Measurements from ENCODE around the gene CASP5.
"Not testable (repeated sequence)": the region's sequence is repeated elsewhere in the genome, so short reads cannot be mapped to it uniquely, and the experiment has no call there.

Gene CASP5

DNA sequence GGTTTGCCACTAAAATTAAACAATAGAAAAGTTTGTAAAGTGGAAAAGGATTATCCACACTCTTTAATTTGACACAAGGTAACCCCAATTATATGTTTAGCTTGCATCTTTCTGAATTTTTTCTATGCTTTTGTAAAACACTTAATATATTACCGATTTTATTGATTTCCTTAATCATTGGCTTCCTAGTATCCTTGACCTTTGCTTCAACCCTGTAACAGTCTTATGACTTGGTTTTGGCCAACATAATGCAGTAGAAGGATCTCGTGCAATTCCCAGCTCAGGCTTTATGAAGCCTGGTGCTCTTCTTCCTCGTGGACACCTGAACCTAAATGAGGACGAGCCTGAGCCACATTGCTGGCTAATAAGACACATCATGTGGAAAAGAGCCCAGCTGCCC, 31.0 kb downstream of the CASP5 start:
- intact Hi-C loops (cut with DNase I; ENCODE audit: low total_unique reads) = no loop called here

DNA sequence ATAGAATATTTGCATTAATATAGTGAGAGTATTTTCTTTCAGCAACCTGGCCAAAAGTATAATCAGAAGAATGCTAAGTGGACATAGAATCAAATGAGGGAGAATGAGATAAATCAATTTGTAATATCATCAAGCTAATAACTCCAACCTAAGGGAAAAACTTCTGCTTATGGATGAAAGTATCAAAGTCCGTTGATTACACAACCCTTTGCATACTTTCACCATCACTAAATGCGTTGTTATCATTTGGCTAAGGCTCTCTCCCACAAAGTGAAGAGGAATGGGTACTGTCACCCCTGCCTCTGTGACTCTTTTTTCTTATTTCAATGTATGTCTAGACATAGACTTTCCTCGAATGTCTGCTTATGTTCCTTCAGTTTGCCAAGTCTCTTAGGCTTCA, 38.2 kb downstream of the CASP5 start:
- H3K36me3 ChIP-seq = no peaks in the 10 kb centered on the region
- intact Hi-C loops (cut with DNase I; ENCODE audit: low total_unique reads) = no loop called here
- H3K4me1 ChIP-seq = no peaks in the 10 kb centered on the region
- no peak for TF ChIP-seq CTCF (IDR thresholded peaks at IDR 0.05)
- no peaks in the 10 kb centered on the region for H3K27me3 ChIP-seq
- no peak for DNase-seq
- no peak overlapping the region for H3K4me3 ChIP-seq
- peaks cover 0 to 10% (median 9%) of the 10 kb centered on the region in 3 donors for H3K9me3 ChIP-seq
- no peak overlapping the region for H3K27ac ChIP-seq

More for the DNA sequence above, 31.0 kb downstream of the CASP5 start:
- no peak overlapping the region for H3K4me3 ChIP-seq
- H3K36me3 ChIP-seq = no peaks in the 10 kb centered on the region
- H3K27ac ChIP-seq = no peak overlapping the region
- no peaks in the 10 kb centered on the region for H3K4me1 ChIP-seq
- peaks cover 0 to 10% (median 6%) of the 10 kb centered on the region in 3 donors for H3K9me3 ChIP-seq
- DNase-seq = no peak
- no peaks in the 10 kb centered on the region for H3K27me3 ChIP-seq
- TF ChIP-seq CTCF (IDR thresholded peaks at IDR 0.05) = no peak

DNA sequence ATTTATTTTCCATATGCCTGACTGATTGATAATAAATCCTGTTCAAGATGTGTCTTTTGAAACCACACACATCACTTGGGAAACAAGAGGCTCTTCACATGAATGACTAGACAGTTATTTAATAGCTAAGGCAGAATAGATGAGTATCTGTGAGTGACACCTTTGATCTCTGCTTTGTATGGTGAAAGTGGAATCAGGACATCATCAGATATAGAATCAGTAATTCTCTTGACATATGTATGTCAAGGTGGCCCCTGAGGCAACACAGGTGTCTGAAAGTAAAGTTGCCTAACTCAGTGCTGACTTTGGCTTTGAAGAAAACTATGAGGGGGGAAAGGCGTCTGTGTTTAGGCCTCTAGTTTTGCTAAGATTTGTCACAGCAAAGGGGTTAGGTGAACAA, 43.1 kb downstream of the CASP5 start:
- H3K27ac ChIP-seq = no peak overlapping the region
- no peak for DNase-seq
- intact Hi-C loops (cut with DNase I; ENCODE audit: low total_unique reads) = no loop called here
- H3K36me3 ChIP-seq = no peaks in the 10 kb centered on the region
- no peak for TF ChIP-seq CTCF (IDR thresholded peaks at IDR 0.05)
- H3K27me3 ChIP-seq = no peaks in the 10 kb centered on the region
- no peaks in the 10 kb centered on the region for H3K4me1 ChIP-seq
- no peaks in the 10 kb centered on the region for H3K9me3 ChIP-seq
- H3K4me3 ChIP-seq = no peak overlapping the region

DNA sequence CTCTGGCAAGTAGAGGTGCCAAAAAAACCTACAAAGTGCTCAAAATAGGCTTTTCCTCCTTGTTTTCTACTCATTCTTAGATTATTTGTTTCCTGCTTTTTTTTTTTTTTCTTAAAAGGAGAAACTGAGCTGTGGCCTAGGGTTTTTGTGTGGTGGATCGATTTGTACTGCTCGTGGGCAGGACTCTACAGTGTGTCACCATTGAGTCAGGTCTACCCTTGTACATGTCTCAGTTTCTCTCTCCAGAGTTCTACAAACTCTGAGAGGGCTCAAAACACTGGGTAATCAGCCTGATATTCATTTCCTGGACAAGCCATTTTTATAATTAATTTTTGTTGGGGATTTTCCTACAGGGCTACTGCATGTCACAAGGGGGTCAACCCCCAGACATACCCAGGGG, 49.4 kb downstream of the CASP5 start:
- Histone ChIP-seq H3K4me1 (peaks cover 0 to 5% (median 1%) of the 10 kb centered on the region in 4 donors), H3K36me3 (no peaks in the 10 kb centered on the region), H3K27ac (no peak overlapping the region), H3K27me3 (no peaks in the 10 kb centered on the region), H3K9me3 (peaks cover 0 to 11% (median 0%) of the 10 kb centered on the region in 3 donors), H3K4me3 (no peak overlapping the region)
- intact Hi-C loops (cut with DNase I; ENCODE audit: low total_unique reads) = no loop called here
- DNase-seq = no peak
- TF ChIP-seq CTCF (IDR thresholded peaks at IDR 0.05) = no peak

- DNase-seq; intact Hi-C loops (cut with DNase I; ENCODE audit: low total_unique reads); H3K36me3 ChIP-seq: not testable (repeated sequence)
Observed at GRCh38 chr11:104972924-104973323, 50.0 kb downstream of the CASP5 start.

GRCh38 chr11:104970756-104971155, 52.2 kb downstream of the CASP5 start:
- peaks cover 0 to 17% (median 5%) of the 10 kb centered on the region in 4 donors for H3K4me1 ChIP-seq
- no peak for TF ChIP-seq CTCF (IDR thresholded peaks at IDR 0.05)
- no peaks in the 10 kb centered on the region for H3K36me3 ChIP-seq
- DNase-seq = no peak
- peaks cover 0 to 11% (median 0%) of the 10 kb centered on the region in 3 donors for H3K9me3 ChIP-seq
- H3K27ac ChIP-seq = no peak overlapping the region
- intact Hi-C loops (cut with DNase I; ENCODE audit: low total_unique reads) = no loop called here
- no peaks in the 10 kb centered on the region for H3K27me3 ChIP-seq
- no peak overlapping the region for H3K4me3 ChIP-seq

More at GRCh38 chr11:104972924-104973323, 50.0 kb downstream of the CASP5 start:
- not testable (repeated sequence) for H3K27ac ChIP-seq, H3K4me1 ChIP-seq, H3K27me3 ChIP-seq, H3K4me3 ChIP-seq
- H3K9me3 ChIP-seq = peaks cover 0 to 11% (median 0%) of the 10 kb centered on the region in 3 donors
